ENCODE results near the gene MRGPRF. TPM values are rescaled to one million over a fixed set of nuclear protein-coding genes. Genes with fewer than 3 reads are reported as not detected.

The MRGPRF gene
- total and polyA plus RNA-seq, 8 donors, result 6.7 to 123 (median 20.8) TPM

DNA sequence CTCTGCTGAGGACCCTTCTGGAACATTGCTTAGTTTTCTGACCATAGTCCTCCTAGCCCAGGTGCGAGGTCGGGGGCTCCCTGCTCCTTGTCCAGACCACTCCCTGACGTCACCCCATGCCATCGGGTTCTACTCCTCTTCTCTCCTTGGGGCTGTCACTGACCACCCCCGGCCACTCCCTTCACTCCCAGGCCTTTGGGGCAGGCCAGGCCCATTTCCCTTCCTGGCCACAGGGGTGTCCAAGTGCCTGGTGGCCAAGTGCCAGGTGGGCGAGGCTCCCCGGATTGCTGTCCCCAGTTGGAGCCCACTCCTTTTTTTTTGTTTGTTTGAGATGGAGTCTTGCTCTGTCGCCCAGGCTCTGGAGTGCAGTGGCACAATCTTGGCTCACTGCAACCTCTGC lies 51.8 kb downstream of the MRGPRF start:
- TF ChIP-seq, protein P1, sequence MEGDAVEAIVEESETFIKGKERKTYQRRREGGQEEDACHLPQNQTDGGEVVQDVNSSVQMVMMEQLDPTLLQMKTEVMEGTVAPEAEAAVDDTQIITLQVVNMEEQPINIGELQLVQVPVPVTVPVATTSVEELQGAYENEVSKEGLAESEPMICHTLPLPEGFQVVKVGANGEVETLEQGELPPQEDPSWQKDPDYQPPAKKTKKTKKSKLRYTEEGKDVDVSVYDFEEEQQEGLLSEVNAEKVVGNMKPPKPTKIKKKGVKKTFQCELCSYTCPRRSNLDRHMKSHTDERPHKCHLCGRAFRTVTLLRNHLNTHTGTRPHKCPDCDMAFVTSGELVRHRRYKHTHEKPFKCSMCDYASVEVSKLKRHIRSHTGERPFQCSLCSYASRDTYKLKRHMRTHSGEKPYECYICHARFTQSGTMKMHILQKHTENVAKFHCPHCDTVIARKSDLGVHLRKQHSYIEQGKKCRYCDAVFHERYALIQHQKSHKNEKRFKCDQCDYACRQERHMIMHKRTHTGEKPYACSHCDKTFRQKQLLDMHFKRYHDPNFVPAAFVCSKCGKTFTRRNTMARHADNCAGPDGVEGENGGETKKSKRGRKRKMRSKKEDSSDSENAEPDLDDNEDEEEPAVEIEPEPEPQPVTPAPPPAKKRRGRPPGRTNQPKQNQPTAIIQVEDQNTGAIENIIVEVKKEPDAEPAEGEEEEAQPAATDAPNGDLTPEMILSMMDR (IDR thresholded peaks at IDR 0.05), result no peak
- TF ChIP-seq POLR2A (IDR thresholded peaks at IDR 0.05) (no peak), POLR2AphosphoS5 (IDR thresholded peaks at IDR 0.05) (no peak), EP300 (IDR thresholded peaks at IDR 0.05) (no peak)
- no peak for DNase-seq
- no peaks in the 10 kb centered on the region for H3K9me3 ChIP-seq
- H3K4me1 ChIP-seq, result peaks cover 0 to 4% (median 2%) of the 10 kb centered on the region in 4 donors
- H3K27me3 ChIP-seq, result no peaks in the 10 kb centered on the region
- WGBS, 5 donors, result 57 to 66% (median 64%) methylated on average over 8 of the region's 8 CpGs
- no peaks in the 10 kb centered on the region for H3K36me3 ChIP-seq
- H3K27ac ChIP-seq, result no peak overlapping the region
- no peak overlapping the region for H3K4me3 ChIP-seq
- intact Hi-C loops (cut with DNase I; ENCODE audit: low total_unique reads), result no loop called here

GRCh38 chr11:68960294-68961071 lies 52.6 kb downstream of the MRGPRF start:
- Histone ChIP-seq H3K36me3 (no peaks in the 10 kb centered on the region), H3K27ac (no peak overlapping the region), H3K4me1 (peaks cover 2 to 12% (median 5%) of the 10 kb centered on the region in 4 donors), H3K4me3 (no peak overlapping the region), H3K9me3 (no peaks in the 10 kb centered on the region), H3K27me3 (no peaks in the 10 kb centered on the region)
- TF ChIP-seq POLR2AphosphoS5 (IDR thresholded peaks at IDR 0.05), result no peak
- no peak for TF ChIP-seq POLR2A (IDR thresholded peaks at IDR 0.05)
- TF ChIP-seq EP300 (IDR thresholded peaks at IDR 0.05), result no peak
- intact Hi-C loops (cut with DNase I; ENCODE audit: low total_unique reads), result no loop called here
- 82 to 88% (median 87%) methylated on average over 15 to 25 of the region's 25 CpGs for WGBS, 5 donors
- DNase-seq, result no peak

GRCh38 chr11:68959465-68960293 lies 53.4 kb downstream of the MRGPRF start:
- H3K4me3 ChIP-seq, result no peak overlapping the region
- H3K27me3 ChIP-seq, result no peaks in the 10 kb centered on the region
- H3K4me1 ChIP-seq, result peaks cover 8 to 20% (median 12%) of the 10 kb centered on the region in 4 donors
- TF ChIP-seq EP300 (IDR thresholded peaks at IDR 0.05) (no peak), POLR2A (IDR thresholded peaks at IDR 0.05) (no peak), POLR2AphosphoS5 (IDR thresholded peaks at IDR 0.05) (no peak)
- TF ChIP-seq, protein P1 (IDR thresholded peaks at IDR 0.05), result no peak
- H3K27ac ChIP-seq, result no peak overlapping the region
- no peak for DNase-seq
- H3K36me3 ChIP-seq, result no peaks in the 10 kb centered on the region
- intact Hi-C loops (cut with DNase I; ENCODE audit: low total_unique reads), result no loop called here
- 87 to 94% (median 92%) methylated on average over 18 to 31 of the region's 31 CpGs for WGBS, 5 donors
- no peaks in the 10 kb centered on the region for H3K9me3 ChIP-seq

GRCh38 chr11:68958211-68958610 lies 54.8 kb downstream of the MRGPRF start:
- DNase-seq, result no peak
- TF ChIP-seq POLR2AphosphoS5 (IDR thresholded peaks at IDR 0.05), result no peak
- TF ChIP-seq, protein P1 (IDR thresholded peaks at IDR 0.05), result no peak
- TF ChIP-seq POLR2A (IDR thresholded peaks at IDR 0.05), result no peak
- no peak for TF ChIP-seq EP300 (IDR thresholded peaks at IDR 0.05)
- no peaks in the 10 kb centered on the region for H3K27me3 ChIP-seq
- intact Hi-C loops (cut with DNase I; ENCODE audit: low total_unique reads), result no loop called here
- H3K36me3 ChIP-seq, result no peaks in the 10 kb centered on the region
- H3K9me3 ChIP-seq, result no peaks in the 10 kb centered on the region
- 88 to 96% (median 94%) methylated on average over 6 to 9 of the region's 9 CpGs for WGBS, 5 donors
- H3K4me3 ChIP-seq, result no peak overlapping the region
- H3K27ac ChIP-seq, result no peak overlapping the region
- peaks cover 8 to 20% (median 13%) of the 10 kb centered on the region in 4 donors for H3K4me1 ChIP-seq
